IMR-90 (cell line): Measurements from ENCODE around the gene SSR4. TPM values are rescaled to one million over a fixed set of nuclear protein-coding genes. Genes with fewer than 3 reads are reported as not detected.
A peak's percentile ranks its signal among the peaks of the same experiment; 100 is the strongest.

Source experiments
- ATAC-seq: fragments of 200-7000 bp; cut with Tn5 transposase; 2 replicates; pipeline ENCODE4 v1.9.1; 2020; ENCODE audit warnings: low read depth, mild to moderate bottlenecking, moderate library complexity
- BruUV-seq: library from RNA; stranded (reverse); fragments of 400-500 nt; replicated peaks from 2 replicates; lab custom pipeline; 2021; lab: Mats Ljungman, UMichigan
- CTCF ChIA-PET: fragments of 300-600 bp; formaldehyde crosslinking; extraction: SDS; loops from one replicate; lab custom pipeline; 2021; ENCODE audit warnings: antibody characterized with exemption; lab: Yijun Ruan, JAX
- POLR2A ChIA-PET: fragments of 300-600 bp; sonication (Branson Sonifier 250); formaldehyde crosslinking; loops from one replicate; lab custom pipeline; 2022; ENCODE audit warnings: antibody characterized with exemption; ENCODE audit not compliant: unreplicated experiment; lab: Charles Lee
- DNase-seq: peaks from one replicate; pipeline ENCODE4 v3.0.0; 2013
- H2AFZ ChIP-seq: replicated peaks from 2 replicates; pipeline ENCODE3; 2013; ENCODE audit warnings: low read length, mild to moderate bottlenecking; ENCODE audit not compliant: poor library complexity
- H2AK5ac ChIP-seq: 2 replicates; pipeline ENCODE4 v1.6.1; 2013; ENCODE audit warnings: low read depth, low read length, inconsistent platforms
- H2AK9ac ChIP-seq: replicated peaks from 2 replicates; pipeline ENCODE3; 2013; ENCODE audit warnings: mild to moderate bottlenecking, low read depth, low read length, moderate library complexity; ENCODE audit not compliant: poor library complexity
- H2BK120ac ChIP-seq: 2 replicates; pipeline ENCODE4 v1.6.1; 2013; ENCODE audit warnings: low read depth, low read length, inconsistent platforms
- H2BK15ac ChIP-seq: 3 replicates; pipeline ENCODE4 v1.6.1; 2013; ENCODE audit warnings: low read depth, low read length, inconsistent platforms
- H2BK20ac ChIP-seq: 2 replicates; pipeline ENCODE4 v1.6.1; 2013; ENCODE audit warnings: low read depth, mild to moderate bottlenecking, inconsistent platforms, low read length, moderate library complexity
- H2BK5ac ChIP-seq: 2 replicates; pipeline ENCODE4 v1.6.1; 2013; ENCODE audit warnings: mild to moderate bottlenecking, low read depth, low read length, inconsistent platforms; ENCODE audit not compliant: poor library complexity, severe bottlenecking
- H3K14ac ChIP-seq: replicated peaks from 2 replicates; pipeline ENCODE4 v1.6.1; 2013; ENCODE audit warnings: low read depth, low read length, inconsistent platforms
- H3K18ac ChIP-seq: 2 replicates; pipeline ENCODE4 v1.6.1; 2013; ENCODE audit warnings: low read depth, low read length, control low read depth
- H3K23ac ChIP-seq: 2 replicates; pipeline ENCODE4 v1.6.1; 2013; ENCODE audit warnings: low read depth, low read length, inconsistent platforms
- H3K27ac ChIP-seq: 2 replicates; pipeline ENCODE4 v1.5.1; 2013; ENCODE audit warnings: mild to moderate bottlenecking, control low read depth, low read length; ENCODE audit not compliant: insufficient read depth
- H3K27me3 ChIP-seq: 2 replicates; pipeline ENCODE4 v1.6.1; 2013; ENCODE audit warnings: low read length; ENCODE audit not compliant: control insufficient read depth, insufficient read depth
- H3K36me3 ChIP-seq: 2 replicates; pipeline ENCODE4 v1.6.1; 2013; ENCODE audit warnings: low read length, mixed read lengths; ENCODE audit not compliant: control insufficient read depth, insufficient read depth
- H3K4ac ChIP-seq: 2 replicates; pipeline ENCODE4 v1.6.1; 2013; ENCODE audit warnings: low read depth, low read length, inconsistent platforms
- H3K4me1 ChIP-seq: 2 replicates; pipeline ENCODE4 v1.6.1; 2013; ENCODE audit warnings: low read length, mixed read lengths; ENCODE audit not compliant: control insufficient read depth, insufficient read depth
- H3K4me2 ChIP-seq: 2 replicates; pipeline ENCODE4 v1.6.1; 2013; ENCODE audit warnings: low read depth, mild to moderate bottlenecking, control low read depth, low read length, moderate library complexity
- H3K4me3 ChIP-seq: 2 replicates; pipeline ENCODE4 v1.5.1; 2013; ENCODE audit warnings: low read depth, mild to moderate bottlenecking, control low read depth, low read length, moderate library complexity; ENCODE audit not compliant: insufficient read depth
- H3K56ac ChIP-seq: 2 replicates; pipeline ENCODE4 v1.6.1; 2013; ENCODE audit warnings: low read length, inconsistent platforms; ENCODE audit not compliant: insufficient read depth; ENCODE audit errors: extremely low read depth
- H3K79me1 ChIP-seq, 2 experiments: 2 replicates each; pipeline ENCODE4 v1.6.1; 2013; ENCODE audit warnings: low read length in 2 of 2, inconsistent platforms in 1 of 2, low read depth in 1 of 2
- H3K9ac ChIP-seq: 2 replicates; pipeline ENCODE4 v1.6.1; 2013; ENCODE audit warnings: low read depth, low read length, control low read depth
- H3K9me1 ChIP-seq: 2 replicates; pipeline ENCODE4 v1.6.1; 2013; ENCODE audit warnings: low read length, inconsistent platforms; ENCODE audit not compliant: insufficient read depth
- H3K9me3 ChIP-seq: 2 replicates; pipeline ENCODE4 v1.6.1; 2013; ENCODE audit warnings: low read length; ENCODE audit not compliant: control insufficient read depth, insufficient read depth
- H4K20me1 ChIP-seq: 2 replicates; pipeline ENCODE4 v1.6.1; 2013; ENCODE audit warnings: low read length, inconsistent platforms; ENCODE audit not compliant: insufficient read depth
- H4K5ac ChIP-seq: 2 replicates; pipeline ENCODE4 v1.6.1; 2013; ENCODE audit warnings: mild to moderate bottlenecking, low read depth, low read length, control low read depth
- H4K8ac ChIP-seq, 2 experiments: 2 replicates each; pipeline ENCODE4 v1.6.1; 2013; ENCODE audit warnings: low read depth in 2 of 2, low read length in 2 of 2, control low read depth in 1 of 2, inconsistent platforms in 1 of 2
- H4K91ac ChIP-seq: 2 replicates; pipeline ENCODE4 v1.6.1; 2013; ENCODE audit warnings: low read depth, low read length, inconsistent platforms; ENCODE audit not compliant: insufficient read depth
- BHLHE40 ChIP-seq: fragments of 150-350 bp; IDR thresholded peaks from 2 replicates; pipeline ENCODE4 v1.6.1; 2016; ENCODE audit warnings: mild to moderate bottlenecking, low read depth, low read length
- CEBPB ChIP-seq: IDR thresholded peaks from 2 replicates; pipeline ENCODE4 v1.6.1; 2012; ENCODE audit warnings: low read depth, low read length, improper control_type of control experiment
- CHD1 ChIP-seq: IDR thresholded peaks from 2 replicates; pipeline ENCODE4 v1.6.1; 2012; ENCODE audit warnings: low read depth, low read length, improper control_type of control experiment
- FOS ChIP-seq: fragments of 150-350 bp; IDR thresholded peaks from 2 replicates; pipeline ENCODE4 v1.6.1; 2016; ENCODE audit warnings: low read depth, low read length
- MAFK ChIP-seq: IDR thresholded peaks from 2 replicates; pipeline ENCODE4 v1.6.1; 2012; ENCODE audit warnings: low read depth, low read length, improper control_type of control experiment
- MAZ ChIP-seq: IDR thresholded peaks from 2 replicates; pipeline ENCODE4 v1.6.1; 2012; ENCODE audit warnings: low read depth, mild to moderate bottlenecking, low read length, improper control_type of control experiment, moderate library complexity, borderline replicate concordance
- MXI1 ChIP-seq: IDR thresholded peaks from 2 replicates; pipeline ENCODE4 v1.6.1; 2012; ENCODE audit warnings: low read depth, mild to moderate bottlenecking, low read length, moderate library complexity, borderline replicate concordance
- NFE2L2 ChIP-seq: fragments of 150-350 bp; IDR thresholded peaks from 2 replicates; pipeline ENCODE4 v1.6.1; 2016; ENCODE audit warnings: low read depth, mild to moderate bottlenecking, low read length
- POLR2A ChIP-seq: IDR thresholded peaks from 2 replicates; pipeline ENCODE4 v1.6.1; 2012; ENCODE audit warnings: mild to moderate bottlenecking, low read depth, low read length
- RAD21 ChIP-seq: IDR thresholded peaks from 2 replicates; pipeline ENCODE4 v1.6.1; 2012; ENCODE audit warnings: low read length, improper control_type of control experiment
- RCOR1 ChIP-seq: IDR thresholded peaks from 2 replicates; pipeline ENCODE4 v1.6.1; 2012; ENCODE audit warnings: mild to moderate bottlenecking, low read length, improper control_type of control experiment; ENCODE audit not compliant: insufficient replicate concordance
- RFX5 ChIP-seq: IDR thresholded peaks from 2 replicates; pipeline ENCODE4 v1.8.0; 2012; ENCODE audit warnings: low read depth, mild to moderate bottlenecking, low read length, moderate library complexity
- SMC3 ChIP-seq: fragments of 150-350 bp; IDR thresholded peaks from 2 replicates; pipeline ENCODE4 v1.6.1; 2016; ENCODE audit warnings: low read depth, mild to moderate bottlenecking, antibody characterized with exemption, low read length, moderate library complexity
- WGBS, 2 experiments: methylation state at CpG; one replicate each; pipeline versions ENCODE4 v1.1.5 to v1.1.7; 2013; ENCODE audit warnings: missing lambda C conversion rate in 2 of 2; ENCODE audit not compliant: insufficient read length in 1 of 2; ENCODE audit errors: extremely low coverage in 2 of 2; 5-methylcytosine and 5-hydroxymethylcytosine counted together
- dilution Hi-C: fragments of 300-500 bp; cut with HindIII; formaldehyde crosslinking; loops from one replicate; pipeline ENCODE4 v1.14.3; 2018; ENCODE audit warnings: low sequenced_read_pairs; ENCODE audit not compliant: unreplicated experiment
- in situ Hi-C: fragments of 300-500 bp; cut with MboI; formaldehyde crosslinking; loops from 3 replicates; pipeline ENCODE4 v1.14.3; 2019; ENCODE audit warnings: low sequenced_read_pairs, inconsistent platforms, mixed read lengths
- intact Hi-C: fragments of 100-400 bp; cut with micrococcal nuclease; formaldehyde crosslinking; loops from 2 replicates; pipeline ENCODE4 v1.10.0; 2022
- polyA plus RNA-seq, 3 experiments: library from polyadenylated mRNA; depleted of rRNA; stranded (reverse); fragments of >200 nt; gene quantifications; 2 replicates each; pipeline ENCODE4 v1.2.3, GENCODE V29; 2012; ENCODE audit warnings: low replicate concordance in 1 of 3
- total RNA-seq: library from RNA; depleted of rRNA; stranded (reverse); fragments of >200 nt; gene quantifications from 2 replicates; pipeline ENCODE4 v1.2.3, GENCODE V29; 2012
- TF ChIP-seq, protein P1 (sequence below): conservative IDR thresholded peaks from 2 replicates; pipeline ENCODE4 v1.5.1; 2012; ENCODE audit warnings: mild to moderate bottlenecking, low read depth, low read length, improper control_type of control experiment
- TF ChIP-seq, protein P2 (sequence below): fragments of 150-350 bp; IDR thresholded peaks from 2 replicates; pipeline ENCODE4 v1.6.1; 2016; ENCODE audit warnings: low read depth, mild to moderate bottlenecking, low read length, moderate library complexity, borderline replicate concordance
- TF ChIP-seq, protein P3 (sequence below): fragments of 150-350 bp; IDR thresholded peaks from 2 replicates; pipeline ENCODE4 v1.6.1; 2017; ENCODE audit warnings: mild to moderate bottlenecking, antibody characterized with exemption, low read length, low read depth

SSR4 gene
- total and polyA plus RNA-seq, 2 of the 4 experiments (the other 2 are of a cell fraction): 141 to 480 TPM

DNA sequence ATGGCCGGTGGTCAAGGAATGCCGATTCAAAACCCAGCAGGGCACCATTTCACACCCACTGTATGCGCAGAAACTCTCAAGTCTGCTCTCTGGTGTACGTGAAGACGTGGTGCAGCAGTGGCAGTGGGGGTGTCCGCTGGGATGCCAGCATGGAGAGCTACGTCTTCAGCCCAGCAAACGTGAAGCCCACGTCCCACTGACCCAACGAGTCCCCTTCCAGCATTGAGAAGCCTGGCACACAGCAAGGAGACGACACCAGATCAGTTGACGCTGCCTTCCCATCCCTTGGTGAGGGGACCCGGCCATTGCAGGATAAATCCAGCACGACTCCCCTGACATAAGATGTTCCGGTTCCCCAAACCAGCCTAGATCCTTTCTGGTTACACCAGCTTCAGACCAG is 32.6 kb upstream of the SSR4 start:
- no TSS peak for BruUV-seq
- in situ Hi-C loops (loop anchor here (10.0 kb wide), 1 partner anchor 203 kb away; no protein-coding TSS in a partner anchor), intact Hi-C loops (no loop called here), dilution Hi-C loops (no loop called here)
- H2BK15ac ChIP-seq: no peak overlapping the region
- H3K9me1 ChIP-seq: no peaks in the 10 kb centered on the region
- H2AFZ ChIP-seq: peak overlapping the region; percentile 43
- H3K27me3 ChIP-seq: no peaks in the 10 kb centered on the region
- no peaks in the 10 kb centered on the region; the same call in 1 of the 2 replicates for H4K20me1 ChIP-seq
- H4K91ac ChIP-seq: no peak overlapping the region
- H3K4me1 ChIP-seq: peaks cover 16% of the 10 kb centered on the region
- no peak overlapping the region for H3K9ac ChIP-seq
- H3K79me1 ChIP-seq: peaks cover 0 to 17% of the 10 kb centered on the region in 2 experiments; a peak in 2 of 4 replicates
- POLR2A ChIA-PET: no interaction called here
- no peak overlapping the region for H3K18ac ChIP-seq
- TF ChIP-seq, protein P1, sequence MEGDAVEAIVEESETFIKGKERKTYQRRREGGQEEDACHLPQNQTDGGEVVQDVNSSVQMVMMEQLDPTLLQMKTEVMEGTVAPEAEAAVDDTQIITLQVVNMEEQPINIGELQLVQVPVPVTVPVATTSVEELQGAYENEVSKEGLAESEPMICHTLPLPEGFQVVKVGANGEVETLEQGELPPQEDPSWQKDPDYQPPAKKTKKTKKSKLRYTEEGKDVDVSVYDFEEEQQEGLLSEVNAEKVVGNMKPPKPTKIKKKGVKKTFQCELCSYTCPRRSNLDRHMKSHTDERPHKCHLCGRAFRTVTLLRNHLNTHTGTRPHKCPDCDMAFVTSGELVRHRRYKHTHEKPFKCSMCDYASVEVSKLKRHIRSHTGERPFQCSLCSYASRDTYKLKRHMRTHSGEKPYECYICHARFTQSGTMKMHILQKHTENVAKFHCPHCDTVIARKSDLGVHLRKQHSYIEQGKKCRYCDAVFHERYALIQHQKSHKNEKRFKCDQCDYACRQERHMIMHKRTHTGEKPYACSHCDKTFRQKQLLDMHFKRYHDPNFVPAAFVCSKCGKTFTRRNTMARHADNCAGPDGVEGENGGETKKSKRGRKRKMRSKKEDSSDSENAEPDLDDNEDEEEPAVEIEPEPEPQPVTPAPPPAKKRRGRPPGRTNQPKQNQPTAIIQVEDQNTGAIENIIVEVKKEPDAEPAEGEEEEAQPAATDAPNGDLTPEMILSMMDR: no peak
- TF ChIP-seq BHLHE40: no peak
- TF ChIP-seq RAD21: no peak
- no peak for TF ChIP-seq MAFK
- TF ChIP-seq NFE2L2: no peak
- TF ChIP-seq RFX5: no peak
- no peak for TF ChIP-seq MAZ
- no peak for TF ChIP-seq RCOR1
- TF ChIP-seq, protein P2, sequence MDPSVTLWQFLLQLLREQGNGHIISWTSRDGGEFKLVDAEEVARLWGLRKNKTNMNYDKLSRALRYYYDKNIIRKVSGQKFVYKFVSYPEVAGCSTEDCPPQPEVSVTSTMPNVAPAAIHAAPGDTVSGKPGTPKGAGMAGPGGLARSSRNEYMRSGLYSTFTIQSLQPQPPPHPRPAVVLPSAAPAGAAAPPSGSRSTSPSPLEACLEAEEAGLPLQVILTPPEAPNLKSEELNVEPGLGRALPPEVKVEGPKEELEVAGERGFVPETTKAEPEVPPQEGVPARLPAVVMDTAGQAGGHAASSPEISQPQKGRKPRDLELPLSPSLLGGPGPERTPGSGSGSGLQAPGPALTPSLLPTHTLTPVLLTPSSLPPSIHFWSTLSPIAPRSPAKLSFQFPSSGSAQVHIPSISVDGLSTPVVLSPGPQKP: no peak
- no peak for TF ChIP-seq CEBPB
- TF ChIP-seq POLR2A: no peak
- TF ChIP-seq SMC3: no peak
- TF ChIP-seq, protein P3, sequence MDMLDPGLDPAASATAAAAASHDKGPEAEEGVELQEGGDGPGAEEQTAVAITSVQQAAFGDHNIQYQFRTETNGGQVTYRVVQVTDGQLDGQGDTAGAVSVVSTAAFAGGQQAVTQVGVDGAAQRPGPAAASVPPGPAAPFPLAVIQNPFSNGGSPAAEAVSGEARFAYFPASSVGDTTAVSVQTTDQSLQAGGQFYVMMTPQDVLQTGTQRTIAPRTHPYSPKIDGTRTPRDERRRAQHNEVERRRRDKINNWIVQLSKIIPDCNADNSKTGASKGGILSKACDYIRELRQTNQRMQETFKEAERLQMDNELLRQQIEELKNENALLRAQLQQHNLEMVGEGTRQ: no peak
- no peak for TF ChIP-seq CHD1
- TF ChIP-seq FOS: no peak
- no peak for TF ChIP-seq MXI1
- H2AK9ac ChIP-seq: no peak overlapping the region
- no peak overlapping the region for H3K14ac ChIP-seq
- no peak for DNase-seq
- H3K9me3 ChIP-seq: no peaks in the 10 kb centered on the region; the same call in 1 of the 2 replicates
- H3K56ac ChIP-seq: no peak overlapping the region
- H3K4ac ChIP-seq: no peak overlapping the region
- no peak overlapping the region for H3K23ac ChIP-seq
- no peak overlapping the region for H4K8ac ChIP-seq
- no peak overlapping the region for H2BK120ac ChIP-seq
- no peak overlapping the region for H3K27ac ChIP-seq
- no peak overlapping the region for H2BK20ac ChIP-seq
- H3K36me3 ChIP-seq: no peaks in the 10 kb centered on the region
- ATAC-seq: no peak
- CTCF ChIA-PET: no interaction called here
- 75% methylated on average over 8 of the region's 15 CpGs; no CpG with 5 or more reads in 1 of the 2 experiments for WGBS, 2 experiments
- no peak overlapping the region for H3K4me3 ChIP-seq
- no peak overlapping the region for H2AK5ac ChIP-seq
- no peak overlapping the region for H4K5ac ChIP-seq
- no peak overlapping the region for H3K4me2 ChIP-seq
- no peak overlapping the region for H2BK5ac ChIP-seq
